SK-N-SH treated with all-trans-retinoic acid at 6 μM for 48 hours (cell line): ENCODE measurements around the gene NDRG2.

Experiments used
- ATAC-seq: fragments of 200-7000 bp; cut with Tn5 transposase; 3 replicates; pipeline ENCODE4 v1.9.1; 2020; ENCODE audit warnings: mild to moderate bottlenecking, moderate library complexity
- ARNTL ChIP-seq: fragments of 450-650 bp; formaldehyde crosslinking; IDR thresholded peaks from 2 replicates; pipeline ENCODE4 v1.5.0; 2020; ENCODE audit warnings: low read depth, mild to moderate bottlenecking, moderate library complexity, borderline replicate concordance
- CSDC2 ChIP-seq: fragments of 250-450 bp; sonication (Bioruptor Pico); IDR thresholded peaks from 2 replicates; pipeline ENCODE4 v1.5.0; 2020; ENCODE audit warnings: mild to moderate bottlenecking, moderate library complexity
- GLIS3 ChIP-seq: fragments of 250-450 bp; sonication (Bioruptor Pico); IDR thresholded peaks from 2 replicates; pipeline ENCODE4 v1.5.0; 2020; ENCODE audit warnings: mild to moderate bottlenecking, moderate library complexity
- ISL1 ChIP-seq: fragments of 250-450 bp; sonication (Bioruptor Pico); IDR thresholded peaks from 2 replicates; pipeline ENCODE4 v2.1.2; 2022; ENCODE audit warnings: mild to moderate bottlenecking, moderate library complexity
- PPARA ChIP-seq: fragments of 250-450 bp; sonication (Bioruptor Pico); IDR thresholded peaks from 2 replicates; pipeline ENCODE4 v1.5.0; 2020; ENCODE audit warnings: mild to moderate bottlenecking, borderline replicate concordance
- RARB ChIP-seq: fragments of 250-450 bp; sonication (Bioruptor Pico); IDR thresholded peaks from 2 replicates; pipeline ENCODE4 v1.8.0; 2021; ENCODE audit warnings: mild to moderate bottlenecking, moderate library complexity
- TCF4 ChIP-seq: fragments of 250-450 bp; sonication (Bioruptor Pico); IDR thresholded peaks from 2 replicates; pipeline ENCODE4 v1.8.0; 2021; ENCODE audit warnings: mild to moderate bottlenecking, moderate library complexity, borderline replicate concordance
- TOX ChIP-seq: fragments of 250-450 bp; sonication (Bioruptor Pico); IDR thresholded peaks from 2 replicates; pipeline ENCODE4 v1.8.0; 2021; ENCODE audit warnings: mild to moderate bottlenecking, moderate library complexity, borderline replicate concordance
- TSHZ2 ChIP-seq: fragments of 250-450 bp; sonication (Bioruptor Pico); IDR thresholded peaks from 2 replicates; pipeline ENCODE4 v1.5.0; 2020; ENCODE audit warnings: mild to moderate bottlenecking, moderate library complexity
- ZC3H10 ChIP-seq: fragments of 250-450 bp; sonication (Bioruptor Pico); IDR thresholded peaks from 2 replicates; pipeline ENCODE4 v1.5.1; 2021; ENCODE audit warnings: mild to moderate bottlenecking, moderate library complexity
- ZFP3 ChIP-seq: fragments of 250-450 bp; sonication (Bioruptor Pico); IDR thresholded peaks from 2 replicates; pipeline ENCODE4 v1.5.0; 2020; ENCODE audit warnings: mild to moderate bottlenecking, moderate library complexity
- ZFP30 ChIP-seq: fragments of 450-650 bp; formaldehyde crosslinking; IDR thresholded peaks from 2 replicates; pipeline ENCODE4 v1.5.0; 2022; ENCODE audit warnings: mild to moderate bottlenecking, moderate library complexity
- ZNF565 ChIP-seq: fragments of 450-650 bp; formaldehyde crosslinking; conservative IDR thresholded peaks from 2 replicates; pipeline ENCODE4 v1.5.0; 2020; ENCODE audit warnings: low read depth, mild to moderate bottlenecking, moderate library complexity
- ZNF70 ChIP-seq: fragments of 450-650 bp; formaldehyde crosslinking; IDR thresholded peaks from 2 replicates; pipeline ENCODE4 v1.5.0; 2020; ENCODE audit warnings: mild to moderate bottlenecking, moderate library complexity
- TF ChIP-seq, protein P1 (sequence below): fragments of 250-450 bp; sonication (Bioruptor Pico); IDR thresholded peaks from 2 replicates; pipeline ENCODE4 v1.5.1; 2021; ENCODE audit warnings: mild to moderate bottlenecking, moderate library complexity
- TF ChIP-seq, protein P2 (sequence below): fragments of 250-450 bp; sonication (Bioruptor Pico); IDR thresholded peaks from 2 replicates; pipeline ENCODE4 v1.8.0; 2020; ENCODE audit warnings: mild to moderate bottlenecking, moderate library complexity, borderline replicate concordance
- TF ChIP-seq, protein P3 (sequence below): fragments of 250-450 bp; sonication (Bioruptor Pico); IDR thresholded peaks from 2 replicates; pipeline ENCODE4 v1.5.1; 2020; ENCODE audit warnings: low read depth, mild to moderate bottlenecking, moderate library complexity
- TF ChIP-seq, protein P4 (sequence below): fragments of 250-450 bp; sonication (Bioruptor Pico); IDR thresholded peaks from 2 replicates; pipeline ENCODE4 v1.8.0; 2021; ENCODE audit warnings: low read depth, mild to moderate bottlenecking, moderate library complexity, borderline replicate concordance

The NDRG2 gene

DNA sequence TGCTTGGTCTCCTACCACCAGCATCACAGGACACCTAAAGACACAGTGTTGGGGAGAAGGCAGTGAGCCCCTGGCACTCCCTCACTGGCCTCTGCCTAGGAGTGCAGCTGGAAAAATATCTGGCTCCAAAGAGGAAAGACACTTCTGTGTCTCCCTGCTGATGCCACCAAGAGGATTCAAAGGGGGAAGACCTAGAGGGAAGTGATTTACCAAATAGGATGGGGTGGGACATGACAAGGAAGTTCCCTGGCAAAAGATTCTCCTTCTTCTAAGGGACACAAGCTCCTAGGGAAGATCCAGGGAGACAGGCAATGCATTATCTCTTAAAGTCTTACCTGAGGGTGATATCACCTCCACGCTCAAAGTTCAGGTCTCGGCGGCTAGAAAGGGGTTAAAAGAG, 6.1 kb downstream of the NDRG2 start:
- ATAC-seq, result no peak
- TF ChIP-seq ZC3H10 (no peak), PPARA (no peak), ZFP3 (CRISPR knock-in tag) (no peak), TOX (CRISPR knock-in tag) (no peak), TCF4 (CRISPR knock-in tag) (no peak), TSHZ2 (no peak)
- TF ChIP-seq, protein P1, sequence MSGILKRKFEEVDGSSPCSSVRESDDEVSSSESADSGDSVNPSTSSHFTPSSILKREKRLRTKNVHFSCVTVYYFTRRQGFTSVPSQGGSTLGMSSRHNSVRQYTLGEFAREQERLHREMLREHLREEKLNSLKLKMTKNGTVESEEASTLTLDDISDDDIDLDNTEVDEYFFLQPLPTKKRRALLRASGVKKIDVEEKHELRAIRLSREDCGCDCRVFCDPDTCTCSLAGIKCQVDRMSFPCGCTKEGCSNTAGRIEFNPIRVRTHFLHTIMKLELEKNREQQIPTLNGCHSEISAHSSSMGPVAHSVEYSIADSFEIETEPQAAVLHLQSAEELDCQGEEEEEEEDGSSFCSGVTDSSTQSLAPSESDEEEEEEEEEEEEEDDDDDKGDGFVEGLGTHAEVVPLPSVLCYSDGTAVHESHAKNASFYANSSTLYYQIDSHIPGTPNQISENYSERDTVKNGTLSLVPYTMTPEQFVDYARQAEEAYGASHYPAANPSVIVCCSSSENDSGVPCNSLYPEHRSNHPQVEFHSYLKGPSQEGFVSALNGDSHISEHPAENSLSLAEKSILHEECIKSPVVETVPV (CRISPR knock-in tag), result no peak
- TF ChIP-seq, protein P2, sequence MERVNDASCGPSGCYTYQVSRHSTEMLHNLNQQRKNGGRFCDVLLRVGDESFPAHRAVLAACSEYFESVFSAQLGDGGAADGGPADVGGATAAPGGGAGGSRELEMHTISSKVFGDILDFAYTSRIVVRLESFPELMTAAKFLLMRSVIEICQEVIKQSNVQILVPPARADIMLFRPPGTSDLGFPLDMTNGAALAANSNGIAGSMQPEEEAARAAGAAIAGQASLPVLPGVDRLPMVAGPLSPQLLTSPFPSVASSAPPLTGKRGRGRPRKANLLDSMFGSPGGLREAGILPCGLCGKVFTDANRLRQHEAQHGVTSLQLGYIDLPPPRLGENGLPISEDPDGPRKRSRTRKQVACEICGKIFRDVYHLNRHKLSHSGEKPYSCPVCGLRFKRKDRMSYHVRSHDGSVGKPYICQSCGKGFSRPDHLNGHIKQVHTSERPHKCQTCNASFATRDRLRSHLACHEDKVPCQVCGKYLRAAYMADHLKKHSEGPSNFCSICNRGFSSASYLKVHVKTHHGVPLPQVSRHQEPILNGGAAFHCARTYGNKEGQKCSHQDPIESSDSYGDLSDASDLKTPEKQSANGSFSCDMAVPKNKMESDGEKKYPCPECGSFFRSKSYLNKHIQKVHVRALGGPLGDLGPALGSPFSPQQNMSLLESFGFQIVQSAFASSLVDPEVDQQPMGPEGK, result no peak

DNA sequence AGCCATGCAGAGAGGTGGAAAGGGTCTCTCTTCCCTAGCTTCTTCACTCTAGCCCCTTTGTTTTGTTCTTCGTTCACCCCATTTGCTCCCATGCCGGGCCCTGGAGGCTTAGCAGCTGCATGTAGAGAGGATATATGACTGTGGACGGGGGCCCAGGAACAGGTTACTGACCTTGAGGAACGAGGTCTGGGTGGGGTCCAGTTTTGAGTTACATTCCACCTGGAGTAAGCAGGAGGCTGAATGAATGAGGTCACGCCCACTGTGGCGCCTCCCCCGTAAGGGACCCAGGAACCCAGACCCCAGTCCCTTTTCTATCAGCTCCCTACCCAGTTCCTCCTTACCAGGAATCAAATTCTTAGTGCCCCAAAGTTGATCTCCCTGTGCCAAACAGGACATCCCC, 6.6 kb downstream of the NDRG2 start:
- TF ChIP-seq, protein P2, result no peak
- TF ChIP-seq RARB (CRISPR knock-in tag) (no peak), ZC3H10 (no peak), TSHZ2 (no peak), ZNF70 (CRISPR knock-in tag) (no peak), PPARA (no peak), TOX (CRISPR knock-in tag) (no peak), ISL1 (CRISPR knock-in tag) (no peak)
- no peak for ATAC-seq

DNA sequence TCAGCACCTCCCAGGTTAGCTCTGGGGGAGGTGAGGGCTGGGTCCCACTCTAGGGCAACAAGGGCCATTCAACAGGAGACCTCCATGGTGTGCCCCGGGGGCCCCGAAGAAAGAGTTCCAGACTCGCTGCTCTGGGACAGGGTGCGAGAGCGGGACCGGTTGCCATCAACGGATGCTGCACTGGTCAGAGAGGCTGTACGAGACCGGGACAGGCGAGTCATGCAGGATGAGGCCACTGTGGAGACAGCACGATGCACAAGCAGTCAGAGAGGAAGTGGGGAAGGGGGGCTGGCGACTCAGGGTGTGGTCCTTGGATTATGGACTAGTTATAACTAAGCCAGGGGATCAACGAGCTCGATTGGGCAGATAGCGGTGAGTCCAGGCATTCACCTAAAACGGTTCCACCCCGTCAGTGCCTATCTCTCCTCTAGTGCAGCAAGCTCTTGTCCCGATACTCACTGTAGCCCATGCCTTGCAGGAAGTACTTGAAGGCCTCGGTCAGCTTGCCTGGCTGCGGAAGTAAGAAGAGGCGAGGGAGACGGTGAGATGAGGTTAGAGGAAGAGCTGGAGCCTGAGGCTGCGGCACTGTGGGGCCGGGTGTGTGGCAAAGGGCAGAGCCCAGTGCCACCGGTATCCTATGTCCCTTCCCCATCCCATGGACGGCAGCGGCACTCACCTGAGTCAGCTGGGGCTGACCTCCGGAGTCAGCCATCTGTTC, 7.2 kb downstream of the NDRG2 start:
- no peak for ATAC-seq
- no peak for TF ChIP-seq ZNF565
- TF ChIP-seq, protein P3, sequence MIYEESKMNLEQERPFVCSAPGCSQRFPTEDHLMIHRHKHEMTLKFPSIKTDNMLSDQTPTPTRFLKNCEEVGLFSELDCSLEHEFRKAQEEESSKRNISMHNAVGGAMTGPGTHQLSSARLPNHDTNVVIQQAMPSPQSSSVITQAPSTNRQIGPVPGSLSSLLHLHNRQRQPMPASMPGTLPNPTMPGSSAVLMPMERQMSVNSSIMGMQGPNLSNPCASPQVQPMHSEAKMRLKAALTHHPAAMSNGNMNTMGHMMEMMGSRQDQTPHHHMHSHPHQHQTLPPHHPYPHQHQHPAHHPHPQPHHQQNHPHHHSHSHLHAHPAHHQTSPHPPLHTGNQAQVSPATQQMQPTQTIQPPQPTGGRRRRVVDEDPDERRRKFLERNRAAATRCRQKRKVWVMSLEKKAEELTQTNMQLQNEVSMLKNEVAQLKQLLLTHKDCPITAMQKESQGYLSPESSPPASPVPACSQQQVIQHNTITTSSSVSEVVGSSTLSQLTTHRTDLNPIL (CRISPR knock-in tag), result no peak
- no peak for TF ChIP-seq ZFP30 (CRISPR knock-in tag)
- TF ChIP-seq, protein P2, result no peak
- TF ChIP-seq CSDC2, result no peak
- TF ChIP-seq, protein P1 (CRISPR knock-in tag), result no peak
- TF ChIP-seq ARNTL (CRISPR knock-in tag), result no peak
- no peak for TF ChIP-seq GLIS3 (CRISPR knock-in tag)
- TF ChIP-seq, protein P4, sequence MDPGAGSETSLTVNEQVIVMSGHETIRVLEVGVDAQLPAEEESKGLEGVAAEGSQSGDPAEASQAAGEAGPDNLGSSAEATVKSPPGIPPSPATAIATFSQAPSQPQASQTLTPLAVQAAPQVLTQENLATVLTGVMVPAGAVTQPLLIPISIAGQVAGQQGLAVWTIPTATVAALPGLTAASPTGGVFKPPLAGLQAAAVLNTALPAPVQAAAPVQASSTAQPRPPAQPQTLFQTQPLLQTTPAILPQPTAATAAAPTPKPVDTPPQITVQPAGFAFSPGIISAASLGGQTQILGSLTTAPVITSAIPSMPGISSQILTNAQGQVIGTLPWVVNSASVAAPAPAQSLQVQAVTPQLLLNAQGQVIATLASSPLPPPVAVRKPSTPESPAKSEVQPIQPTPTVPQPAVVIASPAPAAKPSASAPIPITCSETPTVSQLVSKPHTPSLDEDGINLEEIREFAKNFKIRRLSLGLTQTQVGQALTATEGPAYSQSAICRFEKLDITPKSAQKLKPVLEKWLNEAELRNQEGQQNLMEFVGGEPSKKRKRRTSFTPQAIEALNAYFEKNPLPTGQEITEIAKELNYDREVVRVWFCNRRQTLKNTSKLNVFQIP, result no peak
- no peak for TF ChIP-seq ZC3H10
- TF ChIP-seq TCF4 (CRISPR knock-in tag), result no peak
- no peak for TF ChIP-seq ISL1 (CRISPR knock-in tag)
